ENCODE data around the gene FGFR2.

GRCh38 chr10:121615435-121615793, 17.2 kb upstream of the FGFR2 start:
- TF ChIP-seq, protein P1, sequence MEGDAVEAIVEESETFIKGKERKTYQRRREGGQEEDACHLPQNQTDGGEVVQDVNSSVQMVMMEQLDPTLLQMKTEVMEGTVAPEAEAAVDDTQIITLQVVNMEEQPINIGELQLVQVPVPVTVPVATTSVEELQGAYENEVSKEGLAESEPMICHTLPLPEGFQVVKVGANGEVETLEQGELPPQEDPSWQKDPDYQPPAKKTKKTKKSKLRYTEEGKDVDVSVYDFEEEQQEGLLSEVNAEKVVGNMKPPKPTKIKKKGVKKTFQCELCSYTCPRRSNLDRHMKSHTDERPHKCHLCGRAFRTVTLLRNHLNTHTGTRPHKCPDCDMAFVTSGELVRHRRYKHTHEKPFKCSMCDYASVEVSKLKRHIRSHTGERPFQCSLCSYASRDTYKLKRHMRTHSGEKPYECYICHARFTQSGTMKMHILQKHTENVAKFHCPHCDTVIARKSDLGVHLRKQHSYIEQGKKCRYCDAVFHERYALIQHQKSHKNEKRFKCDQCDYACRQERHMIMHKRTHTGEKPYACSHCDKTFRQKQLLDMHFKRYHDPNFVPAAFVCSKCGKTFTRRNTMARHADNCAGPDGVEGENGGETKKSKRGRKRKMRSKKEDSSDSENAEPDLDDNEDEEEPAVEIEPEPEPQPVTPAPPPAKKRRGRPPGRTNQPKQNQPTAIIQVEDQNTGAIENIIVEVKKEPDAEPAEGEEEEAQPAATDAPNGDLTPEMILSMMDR (IDR thresholded peaks at IDR 0.05; ENCODE audit: insufficient read depth, low read depth, low read length) = no peak
- TF ChIP-seq EZH2 (IDR thresholded peaks at IDR 0.05; ENCODE audit: insufficient read depth, low read length) = no peak

All from astrocyte (in vitro differentiated cells and primary cell).